HFF-Myc (cell line): ENCODE results near the gene PSTK.

Experiments used
- DNase-seq: peaks from one replicate; pipeline ENCODE4 v3.0.0-alpha.2; 2011; ENCODE audit warnings: low read depth; ENCODE audit errors: extremely low read depth
- H3K4me3 ChIP-seq: replicated peaks from 2 replicates; pipeline ENCODE4 v1.5.1; 2011; ENCODE audit warnings: low read depth, mild to moderate bottlenecking, control low read depth, low read length
- CTCF ChIP-seq: IDR thresholded peaks from 2 replicates; pipeline ENCODE4 v1.5.1; 2012; ENCODE audit warnings: mild to moderate bottlenecking, low read depth, low read length, control low read depth; ENCODE audit errors: missing control alignments

Gene PSTK

GRCh38 chr10:122980209-122981065 is at the start of gene PSTK:
Gene PSTK (plus strand): TSS chr10:122980401. CDS start chr10:122980480, 79 bp downstream.
- peak; percentile 85 for TF ChIP-seq CTCF

DNA sequence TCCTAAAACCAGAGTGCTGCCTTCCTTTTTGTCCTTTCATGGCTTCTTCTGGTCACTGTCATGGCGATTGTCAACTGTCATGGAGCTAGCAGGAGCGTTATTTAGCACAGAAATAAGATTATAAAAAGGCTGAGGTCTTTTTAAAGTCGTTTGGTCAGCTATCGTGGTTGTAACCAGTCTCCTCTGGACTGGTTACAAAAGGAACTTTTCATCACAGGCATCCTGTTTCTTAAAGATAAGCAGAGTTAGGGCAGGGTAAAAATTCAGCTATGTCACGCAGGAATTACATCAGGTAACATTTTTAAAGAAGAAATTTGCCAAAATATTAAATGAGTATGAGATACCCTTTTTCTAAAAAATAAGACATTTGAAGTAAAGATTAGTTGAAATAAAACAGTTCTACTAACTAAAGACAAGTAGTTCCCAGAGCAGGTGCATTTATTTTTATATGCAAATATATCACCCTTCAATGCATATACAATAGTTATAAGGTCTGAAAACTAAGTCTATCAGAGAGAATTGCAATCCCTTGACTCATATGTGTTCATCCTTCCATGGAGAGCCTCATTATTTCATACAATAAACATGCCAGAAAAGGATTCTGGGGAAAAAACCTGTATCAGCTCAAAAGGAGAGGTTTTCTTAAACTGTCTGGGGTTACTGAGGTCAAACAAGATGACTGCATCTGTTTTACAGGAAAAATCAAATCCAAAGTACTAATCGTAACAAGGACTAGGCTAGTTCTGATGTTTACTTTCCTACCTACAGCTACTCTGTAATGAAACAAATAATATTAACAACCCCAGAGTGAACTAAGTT is 48.9 kb upstream of the PSTK start:
- TF ChIP-seq CTCF, result no peak
- no peak for DNase-seq
- no peak overlapping the region for H3K4me3 ChIP-seq

More at GRCh38 chr10:122980209-122981065, at the start of gene PSTK:
- DNase-seq, result peak; percentile 61
- H3K4me3 ChIP-seq, result peak within 1 kb of the TSS; percentile 62

DNA sequence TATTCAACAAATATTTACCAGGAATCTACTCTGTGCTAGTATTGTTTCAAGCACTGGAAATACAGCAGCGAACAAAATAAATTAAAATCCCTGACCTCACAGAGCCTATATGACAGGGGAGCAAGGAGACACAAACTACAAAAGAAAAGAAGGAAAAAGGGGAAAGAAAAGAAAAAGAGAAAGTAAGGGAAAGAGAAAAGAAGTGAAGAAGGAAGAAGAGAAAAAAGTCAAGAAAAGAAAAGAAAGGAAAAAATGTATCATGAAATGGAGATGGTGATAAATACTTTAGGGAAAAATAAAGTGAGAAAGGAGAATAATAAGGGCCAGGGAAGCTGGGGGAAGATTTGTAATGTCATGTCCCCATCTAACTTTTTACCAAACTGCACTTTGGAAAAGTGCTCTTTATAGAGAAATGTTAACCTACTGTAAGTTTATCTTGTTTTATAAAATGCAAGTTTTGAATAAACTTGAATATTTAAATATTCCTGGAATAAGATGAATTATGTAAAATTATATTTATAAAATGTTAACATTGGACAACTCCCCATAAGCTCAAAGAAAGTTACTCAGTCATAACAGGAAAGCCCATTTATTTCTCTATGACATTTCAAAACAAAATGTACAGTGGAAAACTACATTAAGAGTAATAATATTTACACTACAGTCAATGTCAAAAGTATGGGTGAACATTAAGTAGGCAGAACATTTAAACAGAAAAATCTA is 40.9 kb upstream of the PSTK start:
- DNase-seq, result no peak
- TF ChIP-seq CTCF, result no peak
- H3K4me3 ChIP-seq, result no peak overlapping the region

- no peak overlapping the region for H3K4me3 ChIP-seq
- DNase-seq, result no peak
- TF ChIP-seq CTCF, result no peak
Observed at GRCh38 chr10:122939856-122940543, 40.2 kb upstream of the PSTK start.

GRCh38 chr10:122949296-122949695 is 30.9 kb upstream of the PSTK start:
- H3K4me3 ChIP-seq, result no peak overlapping the region
- DNase-seq, result no peak
- TF ChIP-seq CTCF, result no peak
